Cerebellar cortex (tissue), 1 donor: Measurements from ENCODE around the gene STXBP6.

Experiments
- DNase-seq: peaks from one replicate; pipeline ENCODE4 v3.0.0-alpha.2; 2015; ENCODE audit warnings: low spot score

Gene STXBP6

DNA sequence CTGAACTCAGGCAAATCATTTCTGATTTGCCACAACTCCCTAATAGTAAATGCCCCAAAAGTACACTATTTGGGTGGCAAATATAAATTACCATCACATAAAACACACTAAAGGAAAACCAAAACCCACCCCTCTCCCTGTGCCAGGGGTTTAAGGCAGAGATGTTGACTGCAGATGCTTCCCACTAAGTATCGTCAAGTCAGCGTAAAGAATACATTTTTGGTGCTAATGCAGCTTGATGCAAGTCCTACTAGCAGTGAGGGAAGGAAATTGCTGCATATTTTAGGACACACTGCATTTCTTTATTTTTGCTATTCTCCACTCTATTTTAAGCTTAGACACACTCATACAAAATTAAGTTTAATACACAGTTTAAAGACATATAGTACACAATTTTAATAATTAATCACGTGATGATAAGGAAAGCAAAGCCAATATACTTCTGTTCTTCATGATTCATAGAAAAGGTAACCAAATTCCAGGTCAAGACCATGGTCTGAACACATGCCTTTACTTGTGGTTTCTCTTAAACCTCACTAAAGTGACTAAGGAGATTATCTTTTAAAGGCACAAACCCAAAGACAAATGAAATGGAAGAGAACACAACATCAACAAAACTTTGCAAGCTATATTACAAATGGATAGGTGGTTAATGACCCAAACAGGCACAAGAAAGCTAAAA lies 162.2 kb downstream of the STXBP6 start:
- DNase-seq, result no peak

DNA sequence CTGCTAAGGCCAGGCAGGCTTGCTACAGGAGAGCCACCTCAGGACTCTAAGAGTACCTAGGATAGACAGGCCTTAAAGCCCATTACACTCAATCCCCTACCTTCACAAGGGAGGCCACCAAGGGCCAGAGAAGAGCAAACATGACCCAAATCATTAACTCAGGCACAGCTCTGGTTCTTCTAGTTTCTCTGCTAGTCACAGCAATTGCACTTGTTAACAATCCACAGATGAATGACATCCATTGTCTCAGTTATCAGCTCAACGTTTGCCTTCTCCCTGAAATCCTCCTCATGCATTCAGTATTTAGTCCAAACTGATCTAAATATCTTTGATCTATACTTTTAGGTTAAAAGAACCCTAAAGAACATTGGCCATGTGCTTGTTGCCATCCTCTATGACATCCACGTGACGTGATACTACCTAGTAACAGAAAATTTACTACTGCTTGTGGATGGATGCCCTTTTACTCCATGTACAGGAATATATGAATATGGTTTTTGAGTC lies 164.5 kb downstream of the STXBP6 start:
- DNase-seq, result no peak

- DNase-seq, result no peak
Observed at GRCh38 chr14:24883576-24883975, 166.4 kb downstream of the STXBP6 start.

DNA sequence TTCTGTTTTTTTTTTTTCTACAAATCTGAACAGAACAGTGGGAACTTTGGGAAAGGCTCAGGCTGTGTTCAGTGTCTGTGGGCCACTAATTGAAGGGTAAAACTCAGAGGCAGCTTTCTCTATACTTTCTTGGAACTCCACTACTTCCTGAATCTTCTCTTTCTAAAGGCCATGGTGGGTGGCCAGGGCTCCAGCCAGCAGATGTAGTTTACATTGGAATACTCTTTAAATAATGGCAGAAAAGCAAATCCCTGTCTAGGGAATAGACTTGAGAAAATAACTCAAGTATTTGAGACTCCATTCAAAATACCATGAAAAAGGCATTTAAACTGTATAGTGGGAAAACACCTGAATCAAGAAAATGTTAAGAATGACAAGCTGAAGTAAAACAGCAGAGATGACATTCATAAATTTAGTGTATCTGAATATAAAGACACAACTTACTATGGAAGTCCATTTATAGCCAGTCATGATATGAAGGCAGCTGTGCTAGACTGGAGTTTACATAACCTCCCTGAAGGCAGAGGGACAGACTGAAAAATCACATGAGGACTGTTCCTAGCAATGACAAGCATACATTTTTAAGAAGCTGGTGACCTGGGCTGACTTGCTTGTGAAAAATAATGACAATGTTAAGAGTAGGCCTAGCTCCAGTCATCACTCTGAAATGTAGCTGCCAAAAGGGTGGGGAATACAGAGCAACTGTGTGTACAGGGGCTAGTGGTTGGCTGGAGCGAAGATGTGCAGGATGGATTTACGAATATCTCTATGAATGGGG lies 168.6 kb downstream of the STXBP6 start:
- DNase-seq, result no peak

- DNase-seq, result no peak
Observed at GRCh38 chr14:24880689-24881088, 169.3 kb downstream of the STXBP6 start.

GRCh38 chr14:24879661-24880386 lies 170.1 kb downstream of the STXBP6 start:
- DNase-seq, result no peak

GRCh38 chr14:24876996-24877395 lies 173.0 kb downstream of the STXBP6 start:
- no peak for DNase-seq

DNA sequence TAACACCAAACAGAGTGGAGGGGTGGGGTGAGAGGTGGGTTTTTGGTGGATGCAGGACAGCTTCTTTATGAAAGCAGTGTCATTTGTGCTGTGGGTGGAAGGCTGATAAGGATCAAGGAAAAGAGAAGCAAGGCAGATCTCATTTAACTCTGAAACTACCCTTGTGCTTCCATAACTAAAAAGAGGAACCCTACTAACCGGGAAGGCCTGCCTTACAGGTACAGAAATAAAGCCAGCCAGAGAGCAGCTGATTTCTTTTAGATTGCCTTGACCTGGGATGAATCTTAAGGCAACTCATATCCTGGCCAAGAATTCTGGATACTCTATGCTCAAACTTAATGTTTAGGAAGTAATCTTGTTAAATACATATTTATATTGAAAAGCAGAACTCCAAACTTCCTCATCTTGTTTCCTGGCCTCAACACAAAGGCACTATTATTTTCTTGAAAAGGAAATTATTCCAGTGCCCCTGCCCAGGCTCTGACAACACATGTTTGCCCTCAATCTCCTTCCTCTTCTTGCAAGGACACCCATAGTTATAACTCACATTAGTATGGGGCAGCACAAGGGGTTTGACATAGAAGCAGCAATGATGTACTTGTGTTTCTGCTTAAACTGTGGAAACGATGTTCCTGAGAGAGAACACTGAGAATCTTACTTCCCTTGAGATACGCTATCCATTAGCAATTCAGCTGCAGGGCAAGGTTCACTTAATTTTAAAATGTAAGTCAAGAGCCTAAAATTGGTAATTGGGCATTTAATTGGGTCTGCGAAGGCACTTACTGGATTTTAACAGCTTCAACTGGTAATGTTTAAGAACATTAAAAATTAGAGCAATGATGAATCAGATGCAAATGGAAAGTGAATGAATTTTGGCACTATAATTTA lies 173.7 kb downstream of the STXBP6 start:
- DNase-seq, result no peak

DNA sequence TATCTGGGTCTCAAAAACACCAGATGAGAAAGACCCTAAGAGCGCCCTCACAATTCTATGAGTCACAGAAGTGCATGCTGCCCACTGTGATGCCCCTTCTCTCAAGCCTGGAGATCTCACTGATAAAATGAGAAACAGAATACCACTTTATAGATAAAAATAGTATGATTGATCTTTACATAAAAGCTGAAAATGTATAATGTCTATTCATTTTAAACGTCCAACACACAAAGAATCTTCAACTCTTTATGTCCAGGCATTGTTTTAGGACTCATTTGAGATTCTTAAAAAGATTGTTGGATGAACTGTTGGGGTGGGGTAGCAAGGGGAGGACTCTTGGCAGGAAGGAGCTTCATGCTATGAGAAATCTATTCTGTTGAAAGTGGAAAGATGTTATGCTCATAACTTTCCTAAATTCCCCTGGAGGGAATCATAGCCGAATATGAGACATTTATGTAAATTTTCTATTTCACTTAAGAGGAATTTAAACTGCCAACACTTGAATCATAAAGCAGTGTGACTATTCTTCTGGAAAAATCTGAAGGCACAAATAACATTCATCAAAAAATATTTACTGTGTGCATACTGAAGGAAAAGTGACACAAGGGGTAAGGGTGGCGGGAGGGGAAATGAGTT lies 174.6 kb downstream of the STXBP6 start:
- DNase-seq, result no peak

- no peak for DNase-seq
Observed at GRCh38 chr14:24874514-24875202, 175.3 kb downstream of the STXBP6 start.

GRCh38 chr14:24873551-24873950 lies 176.4 kb downstream of the STXBP6 start:
- DNase-seq, result no peak

GRCh38 chr14:24870949-24871701 lies 178.8 kb downstream of the STXBP6 start:
- no peak for DNase-seq

DNA sequence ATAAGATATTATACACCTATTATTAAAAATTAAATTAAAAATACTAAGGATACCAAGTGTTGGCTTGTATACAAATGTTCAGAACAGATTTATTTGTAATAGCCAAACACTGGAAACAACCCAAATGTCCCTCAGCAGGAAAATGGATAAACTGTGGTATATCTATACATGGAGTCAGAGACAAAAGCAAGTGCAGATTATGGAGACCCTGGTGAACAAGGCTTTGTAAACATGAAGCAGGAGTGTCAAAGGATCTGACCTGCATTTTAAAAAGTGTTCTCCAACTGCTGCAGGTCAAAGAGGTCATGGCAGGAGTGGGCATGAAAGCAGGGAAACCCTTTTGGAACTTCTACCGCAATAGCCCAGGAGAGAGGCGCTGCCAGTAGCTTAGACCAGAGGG lies 181.6 kb downstream of the STXBP6 start:
- no peak for DNase-seq

GRCh38 chr14:24866067-24866639 lies 183.8 kb downstream of the STXBP6 start:
- no peak for DNase-seq

GRCh38 chr14:24863968-24864684 lies 185.8 kb downstream of the STXBP6 start:
- no peak for DNase-seq

DNA sequence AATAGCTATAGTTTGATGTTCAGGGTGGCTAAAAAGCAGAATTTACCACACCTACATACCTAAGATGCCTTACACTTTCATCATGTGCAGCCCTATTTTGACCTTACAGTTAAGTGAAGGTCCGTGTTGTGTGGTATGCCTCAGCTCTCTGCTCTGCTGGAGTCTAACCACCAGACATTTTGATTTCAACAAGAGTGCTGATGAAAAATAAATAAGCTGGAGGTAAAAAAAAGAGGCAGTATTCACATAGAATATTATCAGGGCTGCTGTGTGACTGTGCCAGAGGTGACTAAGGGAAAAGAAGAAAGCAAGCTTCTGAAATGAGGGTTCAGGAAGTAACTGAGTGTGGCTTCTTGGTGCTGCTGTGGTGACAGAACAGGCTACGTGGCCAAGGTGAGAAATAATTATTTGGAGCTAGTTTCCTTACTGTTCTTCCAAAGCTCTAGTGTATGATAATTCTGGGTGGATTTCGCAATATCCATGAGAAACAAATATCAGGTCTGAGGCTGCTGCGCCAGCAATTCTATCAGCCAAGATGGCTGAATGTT lies 188.8 kb downstream of the STXBP6 start:
- DNase-seq, result no peak

DNA sequence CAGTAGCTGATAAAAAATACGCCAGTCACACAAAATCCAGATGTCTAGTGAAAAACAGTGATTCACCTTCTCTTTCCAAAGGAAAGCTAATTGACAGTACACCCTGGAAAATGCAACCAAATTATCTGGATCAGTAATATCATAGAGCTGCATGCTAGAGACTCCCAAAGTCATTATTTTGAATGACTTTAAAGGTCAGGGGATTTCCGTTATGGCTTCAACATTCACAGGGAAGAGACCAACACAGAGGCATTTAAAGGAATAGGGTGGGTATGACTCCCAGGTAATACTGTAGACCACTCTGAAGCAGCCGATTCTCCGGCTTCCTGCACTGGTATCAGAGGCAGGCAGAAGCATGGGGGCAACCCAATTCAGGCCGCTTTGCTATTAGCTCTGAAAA lies 190.4 kb downstream of the STXBP6 start:
- no peak for DNase-seq

- no peak for DNase-seq
Observed at GRCh38 chr14:24858684-24859083, 191.3 kb downstream of the STXBP6 start.

DNA sequence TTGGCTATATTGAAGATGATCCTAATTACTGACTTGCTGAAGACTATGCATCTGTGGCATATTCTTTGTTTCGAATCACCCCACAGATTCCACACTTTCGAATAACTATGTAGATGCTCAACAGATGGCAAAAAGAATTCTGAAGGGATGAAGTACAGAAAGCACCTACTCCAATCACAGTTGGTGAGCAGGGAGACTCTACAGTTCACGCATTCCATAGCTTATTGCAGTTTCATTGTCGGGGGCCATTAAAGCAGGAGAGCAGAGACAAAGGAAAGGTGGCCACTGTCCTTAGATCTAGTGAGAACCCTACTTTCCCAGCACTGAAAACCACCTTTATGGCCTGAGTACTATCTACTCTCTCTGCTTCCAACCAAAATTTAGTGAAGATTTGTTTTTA lies 191.9 kb downstream of the STXBP6 start:
- no peak for DNase-seq
